ENCODE results near the gene STRIP2.

The STRIP2 gene

GRCh38 chr7:129457101-129457500 is 22.9 kb downstream of the STRIP2 start:
- Histone ChIP-seq H3K79me2 (ENCODE audit: insufficient read depth, low read length) (no peaks in the 10 kb centered on the region), H3K27me3 (ENCODE audit: insufficient read depth, low read length, poor library complexity) (no peaks in the 10 kb centered on the region), H3K4me1 (ENCODE audit: insufficient read depth, low read length) (no peaks in the 10 kb centered on the region), H3K27ac (ENCODE audit: low read length) (no peak overlapping the region), H3K9me3 (ENCODE audit: insufficient read depth, low read length, severe bottlenecking) (no peaks in the 10 kb centered on the region), H2AFZ (ENCODE audit: low read depth, low read length) (no peak overlapping the region), H3K9ac (ENCODE audit: low read depth, low read length) (no peak overlapping the region), H3K4me3 (ENCODE audit: low read depth in 1 of 2, low read length in 2 of 2) (no peak overlapping the region), H4K20me1 (ENCODE audit: insufficient read depth, low read length) (no peaks in the 10 kb centered on the region), H3K4me2 (ENCODE audit: insufficient read depth, low read length) (no peak overlapping the region), H3K36me3 (ENCODE audit: insufficient read depth, low read length) (peaks cover 50% of the 10 kb centered on the region)
- DNase-seq (no peak), ATAC-seq (ENCODE audit: insufficient read depth, low read depth) (no peak)
- TF ChIP-seq CTCF (IDR thresholded peaks at IDR 0.05; ENCODE audit: borderline replicate concordance, extremely low read depth, low read length, poor library complexity, severe bottlenecking) (no peak), EZH2 (IDR thresholded peaks at IDR 0.05; ENCODE audit: borderline replicate concordance, low read depth, low read length, severe bottlenecking) (no peak)

GRCh38 chr7:129458171-129458570 is 23.9 kb downstream of the STRIP2 start:
- H3K4me1 ChIP-seq (ENCODE audit: insufficient read depth, low read length): no peaks in the 10 kb centered on the region
- no peak overlapping the region for H3K27ac ChIP-seq (ENCODE audit: low read length)
- H3K27me3 ChIP-seq (ENCODE audit: insufficient read depth, low read length, poor library complexity): no peaks in the 10 kb centered on the region
- TF ChIP-seq CTCF (IDR thresholded peaks at IDR 0.05; ENCODE audit: borderline replicate concordance, extremely low read depth, low read length, poor library complexity, severe bottlenecking): no peak
- TF ChIP-seq EZH2 (IDR thresholded peaks at IDR 0.05; ENCODE audit: borderline replicate concordance, low read depth, low read length, severe bottlenecking): no peak
- H3K36me3 ChIP-seq (ENCODE audit: insufficient read depth, low read length): peaks cover 54% of the 10 kb centered on the region
- no peak overlapping the region for H3K4me2 ChIP-seq (ENCODE audit: insufficient read depth, low read length)
- DNase-seq (no peak), ATAC-seq (ENCODE audit: insufficient read depth, low read depth) (no peak)
- no peaks in the 10 kb centered on the region for H4K20me1 ChIP-seq (ENCODE audit: insufficient read depth, low read length)
- no peaks in the 10 kb centered on the region for H3K9me3 ChIP-seq (ENCODE audit: insufficient read depth, low read length, severe bottlenecking)
- H3K9ac ChIP-seq (ENCODE audit: low read depth, low read length): no peak overlapping the region
- no peak overlapping the region for H2AFZ ChIP-seq (ENCODE audit: low read depth, low read length)
- no peak overlapping the region for H3K4me3 ChIP-seq (ENCODE audit: low read depth in 1 of 2, low read length in 2 of 2)
- H3K79me2 ChIP-seq (ENCODE audit: insufficient read depth, low read length): no peaks in the 10 kb centered on the region

- DNase-seq (no peak), ATAC-seq (ENCODE audit: insufficient read depth, low read depth) (no peak)
- no peak overlapping the region for H3K4me3 ChIP-seq (ENCODE audit: low read depth in 1 of 2, low read length in 2 of 2)
- TF ChIP-seq EZH2 (IDR thresholded peaks at IDR 0.05; ENCODE audit: borderline replicate concordance, low read depth, low read length, severe bottlenecking) (no peak), CTCF (IDR thresholded peaks at IDR 0.05; ENCODE audit: borderline replicate concordance, extremely low read depth, low read length, poor library complexity, severe bottlenecking) (no peak)
- no peaks in the 10 kb centered on the region for H3K4me1 ChIP-seq (ENCODE audit: insufficient read depth, low read length)
- H3K79me2 ChIP-seq (ENCODE audit: insufficient read depth, low read length): no peaks in the 10 kb centered on the region
- H2AFZ ChIP-seq (ENCODE audit: low read depth, low read length): no peak overlapping the region
- no peak overlapping the region for H3K4me2 ChIP-seq (ENCODE audit: insufficient read depth, low read length)
- H3K27me3 ChIP-seq (ENCODE audit: insufficient read depth, low read length, poor library complexity): no peaks in the 10 kb centered on the region
- H3K9ac ChIP-seq (ENCODE audit: low read depth, low read length): no peak overlapping the region
- H4K20me1 ChIP-seq (ENCODE audit: insufficient read depth, low read length): no peaks in the 10 kb centered on the region
- no peaks in the 10 kb centered on the region for H3K9me3 ChIP-seq (ENCODE audit: insufficient read depth, low read length, severe bottlenecking)
- peaks cover 42% of the 10 kb centered on the region for H3K36me3 ChIP-seq (ENCODE audit: insufficient read depth, low read length)
- no peak overlapping the region for H3K27ac ChIP-seq (ENCODE audit: low read length)
These were observed 27.6 kb downstream of the STRIP2 start for GRCh38 chr7:129461809-129462208.

- H3K4me3 ChIP-seq (ENCODE audit: low read depth in 1 of 2, low read length in 2 of 2): no peak overlapping the region
- H3K9ac ChIP-seq (ENCODE audit: low read depth, low read length): no peak overlapping the region
- TF ChIP-seq CTCF (IDR thresholded peaks at IDR 0.05; ENCODE audit: borderline replicate concordance, extremely low read depth, low read length, poor library complexity, severe bottlenecking) (no peak), EZH2 (IDR thresholded peaks at IDR 0.05; ENCODE audit: borderline replicate concordance, low read depth, low read length, severe bottlenecking) (no peak)
- ATAC-seq (ENCODE audit: insufficient read depth, low read depth): no peak
- H4K20me1 ChIP-seq (ENCODE audit: insufficient read depth, low read length): no peaks in the 10 kb centered on the region
- no peaks in the 10 kb centered on the region for H3K27me3 ChIP-seq (ENCODE audit: insufficient read depth, low read length, poor library complexity)
- no peak overlapping the region for H2AFZ ChIP-seq (ENCODE audit: low read depth, low read length)
- no peak overlapping the region for H3K4me2 ChIP-seq (ENCODE audit: insufficient read depth, low read length)
- no peak for DNase-seq
- no peaks in the 10 kb centered on the region for H3K4me1 ChIP-seq (ENCODE audit: insufficient read depth, low read length)
- no peak overlapping the region for H3K27ac ChIP-seq (ENCODE audit: low read length)
- H3K36me3 ChIP-seq (ENCODE audit: insufficient read depth, low read length): peaks cover 39% of the 10 kb centered on the region; the same call in 1 of the 2 replicates
- no peaks in the 10 kb centered on the region for H3K79me2 ChIP-seq (ENCODE audit: insufficient read depth, low read length)
- no peaks in the 10 kb centered on the region for H3K9me3 ChIP-seq (ENCODE audit: insufficient read depth, low read length, severe bottlenecking)
These were observed 28.2 kb downstream of the STRIP2 start for GRCh38 chr7:129462420-129462819.
